Measurements from ENCODE around the gene CCDC146. TPM values are rescaled to one million over a fixed set of nuclear protein-coding genes. Genes with fewer than 3 reads are reported as not detected.

Gene CCDC146
- total and polyA plus RNA-seq, 4 donors: 1.3 to 3.9 (median 3.1) TPM

DNA sequence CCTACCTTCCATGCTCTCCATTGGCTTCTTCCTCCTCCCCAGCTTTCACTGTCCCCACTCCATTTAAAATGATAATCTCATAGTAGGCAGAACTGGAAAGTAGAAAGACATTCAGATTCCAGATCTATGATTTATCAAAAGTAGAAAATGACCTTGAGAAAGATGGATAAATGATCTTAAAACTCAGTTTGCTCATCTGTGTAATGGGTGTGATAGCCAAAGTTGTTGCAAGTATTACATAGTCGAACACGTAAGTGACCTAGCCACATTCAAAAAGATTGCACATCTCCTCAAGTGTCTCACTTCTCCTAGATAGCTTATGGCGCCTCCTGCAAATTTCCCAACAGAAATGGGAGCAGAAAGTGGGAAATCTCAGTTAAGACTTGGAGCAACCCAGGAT lies 167.0 kb downstream of the CCDC146 start (continued):
- TF ChIP-seq, protein P1, sequence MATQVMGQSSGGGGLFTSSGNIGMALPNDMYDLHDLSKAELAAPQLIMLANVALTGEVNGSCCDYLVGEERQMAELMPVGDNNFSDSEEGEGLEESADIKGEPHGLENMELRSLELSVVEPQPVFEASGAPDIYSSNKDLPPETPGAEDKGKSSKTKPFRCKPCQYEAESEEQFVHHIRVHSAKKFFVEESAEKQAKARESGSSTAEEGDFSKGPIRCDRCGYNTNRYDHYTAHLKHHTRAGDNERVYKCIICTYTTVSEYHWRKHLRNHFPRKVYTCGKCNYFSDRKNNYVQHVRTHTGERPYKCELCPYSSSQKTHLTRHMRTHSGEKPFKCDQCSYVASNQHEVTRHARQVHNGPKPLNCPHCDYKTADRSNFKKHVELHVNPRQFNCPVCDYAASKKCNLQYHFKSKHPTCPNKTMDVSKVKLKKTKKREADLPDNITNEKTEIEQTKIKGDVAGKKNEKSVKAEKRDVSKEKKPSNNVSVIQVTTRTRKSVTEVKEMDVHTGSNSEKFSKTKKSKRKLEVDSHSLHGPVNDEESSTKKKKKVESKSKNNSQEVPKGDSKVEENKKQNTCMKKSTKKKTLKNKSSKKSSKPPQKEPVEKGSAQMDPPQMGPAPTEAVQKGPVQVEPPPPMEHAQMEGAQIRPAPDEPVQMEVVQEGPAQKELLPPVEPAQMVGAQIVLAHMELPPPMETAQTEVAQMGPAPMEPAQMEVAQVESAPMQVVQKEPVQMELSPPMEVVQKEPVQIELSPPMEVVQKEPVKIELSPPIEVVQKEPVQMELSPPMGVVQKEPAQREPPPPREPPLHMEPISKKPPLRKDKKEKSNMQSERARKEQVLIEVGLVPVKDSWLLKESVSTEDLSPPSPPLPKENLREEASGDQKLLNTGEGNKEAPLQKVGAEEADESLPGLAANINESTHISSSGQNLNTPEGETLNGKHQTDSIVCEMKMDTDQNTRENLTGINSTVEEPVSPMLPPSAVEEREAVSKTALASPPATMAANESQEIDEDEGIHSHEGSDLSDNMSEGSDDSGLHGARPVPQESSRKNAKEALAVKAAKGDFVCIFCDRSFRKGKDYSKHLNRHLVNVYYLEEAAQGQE (IDR thresholded peaks at IDR 0.05): no peak
- TF ChIP-seq HNF4G (IDR thresholded peaks at IDR 0.05): no peak
- TF ChIP-seq TAF1 (conservative IDR thresholded peaks at IDR 0.05): no peak

DNA sequence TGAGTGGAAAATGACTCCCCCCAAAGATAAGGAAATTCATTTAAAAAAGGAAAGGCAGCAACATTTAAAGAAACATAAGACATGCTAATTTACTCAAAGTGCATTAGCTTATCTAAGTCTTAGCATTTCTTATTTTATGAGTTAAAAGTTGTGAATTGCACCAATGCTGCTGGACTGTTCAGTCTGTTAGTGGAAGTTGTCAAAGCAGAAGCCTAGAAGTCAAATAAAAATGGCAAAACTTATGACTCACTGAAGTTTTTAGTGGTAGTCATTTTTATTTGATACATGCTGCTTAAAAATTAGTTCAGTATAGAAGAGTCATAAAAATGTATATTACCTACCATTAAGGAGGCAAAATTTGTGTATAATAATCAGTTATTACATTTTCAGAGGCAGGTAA lies 168.0 kb downstream of the CCDC146 start:
- no peak for TF ChIP-seq TAF1 (conservative IDR thresholded peaks at IDR 0.05)
- no peak for TF ChIP-seq GABPA (IDR thresholded peaks at IDR 0.05 in 1 of 2, conservative IDR thresholded peaks at IDR 0.05 in 1 of 2)
- TF ChIP-seq, protein P2, sequence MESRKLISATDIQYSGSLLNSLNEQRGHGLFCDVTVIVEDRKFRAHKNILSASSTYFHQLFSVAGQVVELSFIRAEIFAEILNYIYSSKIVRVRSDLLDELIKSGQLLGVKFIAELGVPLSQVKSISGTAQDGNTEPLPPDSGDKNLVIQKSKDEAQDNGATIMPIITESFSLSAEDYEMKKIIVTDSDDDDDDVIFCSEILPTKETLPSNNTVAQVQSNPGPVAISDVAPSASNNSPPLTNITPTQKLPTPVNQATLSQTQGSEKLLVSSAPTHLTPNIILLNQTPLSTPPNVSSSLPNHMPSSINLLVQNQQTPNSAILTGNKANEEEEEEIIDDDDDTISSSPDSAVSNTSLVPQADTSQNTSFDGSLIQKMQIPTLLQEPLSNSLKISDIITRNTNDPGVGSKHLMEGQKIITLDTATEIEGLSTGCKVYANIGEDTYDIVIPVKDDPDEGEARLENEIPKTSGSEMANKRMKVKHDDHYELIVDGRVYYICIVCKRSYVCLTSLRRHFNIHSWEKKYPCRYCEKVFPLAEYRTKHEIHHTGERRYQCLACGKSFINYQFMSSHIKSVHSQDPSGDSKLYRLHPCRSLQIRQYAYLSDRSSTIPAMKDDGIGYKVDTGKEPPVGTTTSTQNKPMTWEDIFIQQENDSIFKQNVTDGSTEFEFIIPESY (IDR thresholded peaks at IDR 0.05): no peak
- TF ChIP-seq, protein P3, sequence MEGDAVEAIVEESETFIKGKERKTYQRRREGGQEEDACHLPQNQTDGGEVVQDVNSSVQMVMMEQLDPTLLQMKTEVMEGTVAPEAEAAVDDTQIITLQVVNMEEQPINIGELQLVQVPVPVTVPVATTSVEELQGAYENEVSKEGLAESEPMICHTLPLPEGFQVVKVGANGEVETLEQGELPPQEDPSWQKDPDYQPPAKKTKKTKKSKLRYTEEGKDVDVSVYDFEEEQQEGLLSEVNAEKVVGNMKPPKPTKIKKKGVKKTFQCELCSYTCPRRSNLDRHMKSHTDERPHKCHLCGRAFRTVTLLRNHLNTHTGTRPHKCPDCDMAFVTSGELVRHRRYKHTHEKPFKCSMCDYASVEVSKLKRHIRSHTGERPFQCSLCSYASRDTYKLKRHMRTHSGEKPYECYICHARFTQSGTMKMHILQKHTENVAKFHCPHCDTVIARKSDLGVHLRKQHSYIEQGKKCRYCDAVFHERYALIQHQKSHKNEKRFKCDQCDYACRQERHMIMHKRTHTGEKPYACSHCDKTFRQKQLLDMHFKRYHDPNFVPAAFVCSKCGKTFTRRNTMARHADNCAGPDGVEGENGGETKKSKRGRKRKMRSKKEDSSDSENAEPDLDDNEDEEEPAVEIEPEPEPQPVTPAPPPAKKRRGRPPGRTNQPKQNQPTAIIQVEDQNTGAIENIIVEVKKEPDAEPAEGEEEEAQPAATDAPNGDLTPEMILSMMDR (IDR thresholded peaks at IDR 0.05; ENCODE audit: low read depth, low read length, missing input control): no peak
- TF ChIP-seq RAD21 (IDR thresholded peaks at IDR 0.05): no peak
- TF ChIP-seq FOXA1 (IDR thresholded peaks at IDR 0.05): no peak
- TF ChIP-seq FOXA2 (IDR thresholded peaks at IDR 0.05): no peak
- TF ChIP-seq HNF4A (conservative IDR thresholded peaks at IDR 0.05): no peak
- no peak for TF ChIP-seq RXRA (IDR thresholded peaks at IDR 0.05)
- TF ChIP-seq HNF4G (IDR thresholded peaks at IDR 0.05): no peak
- TF ChIP-seq, protein P1 (IDR thresholded peaks at IDR 0.05): no peak
- no peak for TF ChIP-seq NR2F2 (IDR thresholded peaks at IDR 0.05)
- TF ChIP-seq, protein P4, sequence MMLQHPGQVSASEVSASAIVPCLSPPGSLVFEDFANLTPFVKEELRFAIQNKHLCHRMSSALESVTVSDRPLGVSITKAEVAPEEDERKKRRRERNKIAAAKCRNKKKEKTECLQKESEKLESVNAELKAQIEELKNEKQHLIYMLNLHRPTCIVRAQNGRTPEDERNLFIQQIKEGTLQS (IDR thresholded peaks at IDR 0.05): no peak
- no peak for TF ChIP-seq YY1 (IDR thresholded peaks at IDR 0.05)
- Histone ChIP-seq H3K27me3 (ENCODE audit: control insufficient read depth in 4 of 4, insufficient read depth in 4 of 4, low read length in 3 of 4) (no peaks in the 10 kb centered on the region), H3K27ac (ENCODE audit: low read depth in 1 of 2, low read length in 2 of 2) (no peak overlapping the region), H3K4me3 (ENCODE audit: low read depth in 1 of 3, low read length in 3 of 3) (no peak overlapping the region), H3K4me1 (ENCODE audit: control insufficient read depth in 4 of 4, insufficient read depth in 4 of 4, low read length in 3 of 4) (no peaks in the 10 kb centered on the region), H3K9ac (ENCODE audit: low read depth in 1 of 2, low read length in 2 of 2) (no peak overlapping the region), H3K9me3 (ENCODE audit: control insufficient read depth in 4 of 4, low read length in 3 of 4) (no peaks in the 10 kb centered on the region), H3K36me3 (ENCODE audit: control insufficient read depth in 4 of 4, insufficient read depth in 3 of 4, low read depth in 1 of 4, low read length in 3 of 4) (no peaks in the 10 kb centered on the region)
- DNase-seq (ENCODE audit: low spot score): no peak
